CD4-positive, CD25-positive, alpha-beta regulatory T cell (primary cell): ENCODE results near the gene PWWP2B. TPM values are rescaled to one million over a fixed set of nuclear protein-coding genes. Genes with fewer than 3 reads are reported as not detected.

Experiments used
- ATAC-seq, 2 donors: fragments of 150-1000 bp; cut with Tn5 transposase; one replicate each; pipeline ENCODE4 v1.10.0; 2021; ENCODE audit warnings: low read depth in 2 of 2, moderate number of reproducible peaks in 2 of 2, moderate library complexity in 1 of 2
- DNase-seq, 3 donors: peaks; one replicate each; pipeline versions ENCODE4 v3.0.0 to v3.0.0-alpha.2; 2012 to 2022; ENCODE audit warnings: mixed read lengths in 1 of 3
- H3K27ac ChIP-seq: one replicate; pipeline ENCODE4 v1.7.0; 2013; ENCODE audit warnings: mild to moderate bottlenecking, low read length; ENCODE audit not compliant: insufficient read depth, poor library complexity, severe bottlenecking
- H3K27me3 ChIP-seq: one replicate; pipeline ENCODE4 v1.7.0; 2013; ENCODE audit warnings: low read length; ENCODE audit not compliant: control insufficient read depth, insufficient read depth
- H3K36me3 ChIP-seq: one replicate; pipeline ENCODE4 v1.7.0; 2013; ENCODE audit warnings: mild to moderate bottlenecking, low read length, moderate library complexity; ENCODE audit not compliant: control insufficient read depth, insufficient read depth
- H3K4me1 ChIP-seq: 2 replicates; pipeline ENCODE4 v1.7.0; 2013; ENCODE audit warnings: mild to moderate bottlenecking, low read length; ENCODE audit not compliant: insufficient read depth, control insufficient read depth, poor library complexity, severe bottlenecking
- H3K4me3 ChIP-seq: one replicate; pipeline ENCODE4 v1.7.0; 2013; ENCODE audit warnings: low read depth, mild to moderate bottlenecking, low read length, moderate library complexity
- H3K9me3 ChIP-seq, 2 experiments: 1 replicate in 1 of 2; 2 replicates in 1 of 2; pipeline ENCODE4 v1.7.0; 2013; ENCODE audit warnings: low read length in 2 of 2, mild to moderate bottlenecking in 1 of 2, moderate library complexity in 1 of 2; ENCODE audit not compliant: control insufficient read depth in 2 of 2
- H3K27ac Mint-ChIP-seq, 3 donors: one replicate each; pipeline ENCODE4 v1.8.0; 2020 to 2022; ENCODE audit warnings: mild to moderate bottlenecking in 3 of 3, mixed read lengths in 3 of 3, moderate library complexity in 2 of 3
- H3K27me3 Mint-ChIP-seq: one replicate; pipeline ENCODE4 v1.8.0; 2022; ENCODE audit warnings: mild to moderate bottlenecking, mixed read lengths
- H3K36me3 Mint-ChIP-seq: one replicate; pipeline ENCODE4 v1.8.0; 2020; ENCODE audit warnings: mixed read lengths
- H3K4me1 Mint-ChIP-seq, 4 donors: one replicate each; pipeline ENCODE4 v1.8.0; 2020 to 2022; ENCODE audit warnings: mixed read lengths in 4 of 4, mild to moderate bottlenecking in 1 of 4
- H3K4me3 Mint-ChIP-seq, 4 donors: one replicate each; pipeline ENCODE4 v1.8.0; 2020 to 2022; ENCODE audit warnings: mild to moderate bottlenecking in 4 of 4, mixed read lengths in 4 of 4, moderate library complexity in 3 of 4
- H3K9me3 Mint-ChIP-seq, 7 donors: one replicate each; pipeline ENCODE4 v1.8.0; 2020 to 2022; ENCODE audit warnings: mixed read lengths in 7 of 7, mild to moderate bottlenecking in 3 of 7, moderate library complexity in 2 of 7
- polyA plus RNA-seq, 4 donors: library from polyadenylated mRNA; unstranded; fragments of 300-500 nt; fragmentation: Illumina TruSeq; gene quantifications; one replicate each; pipeline ENCODE4 v1.2.3, GENCODE V29; 2021
- total RNA-seq: library from RNA; stranded (reverse); gene quantifications from one replicate; pipeline ENCODE4 v1.2.3, GENCODE V29; 2022

The PWWP2B gene
- total and polyA plus RNA-seq, 5 donors from 2014 or later, result 0.56 to 10.9 (median 0.90) TPM

- no peak overlapping the region for H3K27ac ChIP-seq
- Mint-ChIP-seq H3K36me3 (no peaks in the 10 kb centered on the region), H3K27ac (no peak overlapping the region)
Measured at GRCh38 chr10:132461683-132462231, 64.8 kb downstream of the PWWP2B start.

GRCh38 chr10:132462463-132463332, 65.7 kb downstream of the PWWP2B start:
- Mint-ChIP-seq H3K4me1 (peaks cover 0 to 3% (median 1%) of the 10 kb centered on the region in 4 donors), H3K36me3 (no peaks in the 10 kb centered on the region), H3K27ac (no peak overlapping the region), H3K27me3 (no peaks in the 10 kb centered on the region), H3K4me3 (no peak overlapping the region), H3K9me3 (no peaks in the 10 kb centered on the region)
- Histone ChIP-seq H3K4me1 (no peaks in the 10 kb centered on the region), H3K36me3 (no peaks in the 10 kb centered on the region), H3K9me3 (no peaks in the 10 kb centered on the region), H3K27ac (no peak overlapping the region), H3K27me3 (no peaks in the 10 kb centered on the region), H3K4me3 (no peak overlapping the region)
- DNase-seq (no peak), ATAC-seq (no peak)

More at GRCh38 chr10:132461683-132462231, 64.8 kb downstream of the PWWP2B start:
- Histone ChIP-seq H3K36me3 (no peaks in the 10 kb centered on the region), H3K27me3 (no peaks in the 10 kb centered on the region), H3K9me3 (no peaks in the 10 kb centered on the region), H3K4me3 (no peak overlapping the region), H3K4me1 (no peaks in the 10 kb centered on the region)
- no peaks in the 10 kb centered on the region for H3K9me3 Mint-ChIP-seq
- DNase-seq (no peak), ATAC-seq (no peak)
- no peaks in the 10 kb centered on the region for H3K27me3 Mint-ChIP-seq
- peaks cover 0 to 3% (median 1%) of the 10 kb centered on the region in 4 donors for H3K4me1 Mint-ChIP-seq
- no peak overlapping the region for H3K4me3 Mint-ChIP-seq

GRCh38 chr10:132463333-132464255, 66.6 kb downstream of the PWWP2B start:
- Mint-ChIP-seq H3K4me3 (no peak overlapping the region), H3K4me1 (peaks cover 0 to 3% (median under 1%) of the 10 kb centered on the region in 4 donors), H3K36me3 (no peaks in the 10 kb centered on the region), H3K27ac (no peak overlapping the region), H3K9me3 (no peaks in the 10 kb centered on the region), H3K27me3 (no peaks in the 10 kb centered on the region)
- Histone ChIP-seq H3K4me3 (no peak overlapping the region), H3K4me1 (no peaks in the 10 kb centered on the region), H3K27me3 (no peaks in the 10 kb centered on the region), H3K36me3 (no peaks in the 10 kb centered on the region), H3K9me3 (no peaks in the 10 kb centered on the region), H3K27ac (no peak overlapping the region)
- no peak for ATAC-seq
- no peak for DNase-seq

- H3K27me3 Mint-ChIP-seq, result peaks cover 1% of the 10 kb centered on the region
- no peak overlapping the region for H3K27ac Mint-ChIP-seq
- no peaks in the 10 kb centered on the region for H3K4me1 Mint-ChIP-seq
- Histone ChIP-seq H3K4me1 (no peaks in the 10 kb centered on the region), H3K27me3 (no peaks in the 10 kb centered on the region), H3K27ac (no peak overlapping the region), H3K36me3 (no peaks in the 10 kb centered on the region), H3K4me3 (no peak overlapping the region), H3K9me3 (no peaks in the 10 kb centered on the region)
- H3K9me3 Mint-ChIP-seq, result no peaks in the 10 kb centered on the region
- DNase-seq, result no peak
- H3K36me3 Mint-ChIP-seq, result no peaks in the 10 kb centered on the region
- H3K4me3 Mint-ChIP-seq, result no peak overlapping the region
- no peak for ATAC-seq
Measured at GRCh38 chr10:132464256-132465192, 67.5 kb downstream of the PWWP2B start.

GRCh38 chr10:132465193-132465888, 68.3 kb downstream of the PWWP2B start:
- H3K27me3 ChIP-seq, result no peaks in the 10 kb centered on the region
- H3K36me3 Mint-ChIP-seq, result no peaks in the 10 kb centered on the region
- DNase-seq (no peak), ATAC-seq (no peak)
- no peak overlapping the region for H3K4me3 ChIP-seq
- no peaks in the 10 kb centered on the region for H3K36me3 ChIP-seq
- no peak overlapping the region for H3K27ac ChIP-seq
- H3K27me3 Mint-ChIP-seq, result peaks cover 4% of the 10 kb centered on the region
- no peaks in the 10 kb centered on the region for H3K4me1 Mint-ChIP-seq
- no peaks in the 10 kb centered on the region for H3K9me3 ChIP-seq
- H3K4me1 ChIP-seq, result no peaks in the 10 kb centered on the region
- H3K9me3 Mint-ChIP-seq, result no peaks in the 10 kb centered on the region
- no peak overlapping the region for H3K4me3 Mint-ChIP-seq
- no peak overlapping the region for H3K27ac Mint-ChIP-seq

- peaks cover 0 to 3% (median 0%) of the 10 kb centered on the region in 7 donors for H3K9me3 Mint-ChIP-seq
- no peak overlapping the region for H3K27ac Mint-ChIP-seq
- Histone ChIP-seq H3K4me1 (no peaks in the 10 kb centered on the region), H3K27ac (no peak overlapping the region), H3K36me3 (no peaks in the 10 kb centered on the region), H3K27me3 (no peaks in the 10 kb centered on the region), H3K9me3 (no peaks in the 10 kb centered on the region), H3K4me3 (no peak overlapping the region)
- H3K36me3 Mint-ChIP-seq, result peaks cover 4% of the 10 kb centered on the region
- no peak for ATAC-seq
- H3K4me3 Mint-ChIP-seq, result no peak overlapping the region
- peaks cover 4% of the 10 kb centered on the region for H3K27me3 Mint-ChIP-seq
- peaks cover 0 to 3% (median 0%) of the 10 kb centered on the region in 4 donors for H3K4me1 Mint-ChIP-seq
- DNase-seq, result no peak
Measured at GRCh38 chr10:132465889-132466519, 69.0 kb downstream of the PWWP2B start.
